SK-N-DZ (cell line): ENCODE data around the gene SNAPC1. TPM values are rescaled to one million over a fixed set of nuclear protein-coding genes. Genes with fewer than 3 reads are reported as not detected.
"Not testable (repeated sequence)": the region's sequence is repeated elsewhere in the genome, so short reads cannot be mapped to it uniquely, and the experiment has no call there.

Experiments
- DNase-seq: peaks from one replicate; pipeline ENCODE4 v3.0.0-alpha.2; 2015; ENCODE audit warnings: low spot score
- polyA plus RNA-seq, 2 experiments: library from polyadenylated mRNA; depleted of rRNA; stranded (reverse); fragments of >200 nt; gene quantifications; 2 replicates each; pipeline ENCODE4 v1.2.3, GENCODE V29; 2014

SNAPC1 gene, protein sequence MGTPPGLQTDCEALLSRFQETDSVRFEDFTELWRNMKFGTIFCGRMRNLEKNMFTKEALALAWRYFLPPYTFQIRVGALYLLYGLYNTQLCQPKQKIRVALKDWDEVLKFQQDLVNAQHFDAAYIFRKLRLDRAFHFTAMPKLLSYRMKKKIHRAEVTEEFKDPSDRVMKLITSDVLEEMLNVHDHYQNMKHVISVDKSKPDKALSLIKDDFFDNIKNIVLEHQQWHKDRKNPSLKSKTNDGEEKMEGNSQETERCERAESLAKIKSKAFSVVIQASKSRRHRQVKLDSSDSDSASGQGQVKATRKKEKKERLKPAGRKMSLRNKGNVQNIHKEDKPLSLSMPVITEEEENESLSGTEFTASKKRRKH
- polyA plus RNA-seq (2014; cell fraction: cytosol; rRNA removed), result 12.5 and 14.3 TPM in 2 replicates
- 6.2 and 9.1 TPM in 2 replicates for polyA plus RNA-seq (2014; cell fraction: nucleus; rRNA removed)

GRCh38 chr14:61761959-61762786 lies at the start of gene SNAPC1:
Gene SNAPC1, plus strand, starts transcription at chr14:61762420. Its CDS starts 41 bp downstream, at chr14:61762461.
- peak; percentile 95 for DNase-seq

DNA sequence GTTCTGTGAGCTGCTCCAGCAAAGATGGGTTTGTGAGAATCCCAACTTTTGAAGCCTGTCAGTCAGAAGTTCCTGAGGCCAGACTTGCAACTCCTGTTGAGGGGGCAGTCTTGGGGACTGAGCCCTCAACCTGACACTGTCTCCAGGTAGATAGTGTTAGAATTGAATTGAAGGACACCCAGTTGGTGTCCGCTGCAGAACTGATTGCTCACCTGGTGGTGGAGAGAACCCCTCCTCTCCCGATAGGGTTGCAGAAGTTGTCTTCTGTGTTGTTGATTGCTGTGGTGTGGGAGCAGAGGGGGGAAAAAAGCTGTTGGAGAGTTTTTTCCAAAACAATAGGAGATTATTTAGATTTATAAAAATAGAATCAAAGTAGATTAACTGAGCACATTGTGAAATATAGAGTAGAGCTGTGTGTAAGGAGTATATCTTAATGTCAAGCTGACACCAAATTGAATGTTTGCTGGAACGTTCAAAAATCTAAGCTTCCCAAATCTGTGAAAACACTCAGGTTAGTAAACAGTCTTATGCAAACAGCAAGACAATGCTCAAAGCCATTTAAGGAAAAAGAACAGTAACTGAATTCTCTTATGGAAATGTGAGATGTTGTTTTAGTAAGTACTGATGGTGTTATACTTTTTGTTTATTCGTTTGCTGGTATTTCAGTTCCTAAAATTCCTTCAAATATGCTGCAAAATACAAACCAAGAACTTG lies 48.3 kb upstream of the SNAPC1 start:
- no peak for DNase-seq

GRCh38 chr14:61716956-61717355 lies 45.3 kb upstream of the SNAPC1 start:
- no peak for DNase-seq

DNA sequence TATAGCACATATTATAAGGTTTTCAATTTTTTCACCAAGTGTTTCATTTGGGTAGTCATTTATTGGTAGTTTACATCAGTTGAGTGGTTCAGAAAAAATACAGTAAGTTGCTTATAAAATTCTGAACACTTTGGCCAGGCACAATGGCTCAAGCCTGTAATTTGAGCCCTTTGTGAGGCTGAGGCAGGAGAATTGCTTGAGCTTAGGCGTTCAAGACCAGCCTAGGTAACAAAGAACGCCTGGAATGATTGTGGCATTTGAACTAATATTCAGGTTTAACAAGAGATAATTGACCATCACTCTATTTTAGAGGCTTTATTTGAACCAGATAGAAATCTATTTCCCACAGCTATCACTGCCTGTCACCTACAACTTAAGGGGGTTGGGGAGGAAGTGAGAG lies 44.2 kb upstream of the SNAPC1 start:
- no peak for DNase-seq

GRCh38 chr14:61719344-61720293 lies 42.6 kb upstream of the SNAPC1 start:
- DNase-seq, result no peak

DNA sequence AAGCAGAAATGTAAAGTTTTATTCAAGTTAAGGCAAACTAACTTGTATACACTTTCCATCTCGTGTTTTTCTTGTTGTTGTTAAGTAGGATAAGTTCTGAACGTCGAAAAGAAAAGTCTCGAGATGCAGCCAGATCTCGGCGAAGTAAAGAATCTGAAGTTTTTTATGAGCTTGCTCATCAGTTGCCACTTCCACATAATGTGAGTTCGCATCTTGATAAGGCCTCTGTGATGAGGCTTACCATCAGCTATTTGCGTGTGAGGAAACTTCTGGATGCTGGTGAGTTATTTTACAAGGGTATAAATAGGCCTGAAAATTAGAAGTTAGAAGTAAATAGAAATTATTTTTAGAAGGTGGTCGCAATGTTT lies 41.9 kb upstream of the SNAPC1 start:
- no peak for DNase-seq

DNA sequence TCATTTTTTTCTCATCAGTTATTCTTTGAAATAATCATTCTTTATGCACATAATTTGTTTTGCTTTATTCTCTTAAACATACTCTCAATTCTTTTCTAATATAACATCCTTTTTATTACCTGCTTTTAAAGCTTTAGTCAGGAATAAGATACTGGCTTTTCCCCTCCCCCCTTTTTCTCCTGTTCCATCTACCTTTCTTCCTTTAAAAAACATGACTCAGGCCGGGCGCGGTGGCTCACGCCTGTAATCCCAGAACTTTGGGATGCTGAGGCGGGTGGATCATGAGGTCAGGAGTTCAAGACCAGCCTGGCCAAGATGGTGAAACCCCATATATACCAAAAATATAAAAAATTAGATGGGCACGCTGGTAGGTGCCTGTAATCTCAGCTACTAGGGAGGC lies 41.5 kb upstream of the SNAPC1 start:
- no peak for DNase-seq

- no peak for DNase-seq
Measured at GRCh38 chr14:61724133-61724532, 38.1 kb upstream of the SNAPC1 start.

GRCh38 chr14:61726778-61727658 lies 35.2 kb upstream of the SNAPC1 start:
- no peak for DNase-seq

GRCh38 chr14:61730756-61731373 lies 31.4 kb upstream of the SNAPC1 start:
- DNase-seq, result no peak

DNA sequence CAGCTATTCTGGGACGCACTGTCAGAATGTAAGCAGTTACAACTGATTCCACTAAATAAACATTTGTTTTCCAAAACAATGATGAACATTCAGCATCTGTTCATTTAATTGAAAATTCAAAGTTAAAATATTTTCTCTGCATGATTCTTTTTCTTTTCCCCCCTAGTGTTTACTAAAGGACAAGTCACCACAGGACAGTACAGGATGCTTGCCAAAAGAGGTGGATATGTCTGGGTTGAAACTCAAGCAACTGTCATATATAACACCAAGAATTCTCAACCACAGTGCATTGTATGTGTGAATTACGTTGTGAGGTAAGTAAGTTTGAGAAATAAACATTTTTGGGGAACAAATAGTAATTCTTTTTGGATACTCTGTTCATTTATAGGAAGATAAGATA lies 28.2 kb upstream of the SNAPC1 start:
- DNase-seq, result no peak

DNA sequence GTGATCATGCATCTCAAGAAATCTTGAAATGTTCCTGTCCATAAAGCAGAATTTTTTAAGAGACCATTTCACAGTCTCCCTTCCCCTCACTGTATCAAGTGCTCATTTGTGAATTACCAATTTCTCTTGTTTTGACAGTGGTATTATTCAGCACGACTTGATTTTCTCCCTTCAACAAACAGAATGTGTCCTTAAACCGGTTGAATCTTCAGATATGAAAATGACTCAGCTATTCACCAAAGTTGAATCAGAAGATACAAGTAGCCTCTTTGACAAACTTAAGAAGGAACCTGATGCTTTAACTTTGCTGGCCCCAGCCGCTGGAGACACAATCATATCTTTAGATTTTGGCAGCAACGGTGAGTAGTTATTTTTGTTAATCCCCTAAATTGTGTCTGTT lies 25.5 kb upstream of the SNAPC1 start:
- DNase-seq, result no peak

DNA sequence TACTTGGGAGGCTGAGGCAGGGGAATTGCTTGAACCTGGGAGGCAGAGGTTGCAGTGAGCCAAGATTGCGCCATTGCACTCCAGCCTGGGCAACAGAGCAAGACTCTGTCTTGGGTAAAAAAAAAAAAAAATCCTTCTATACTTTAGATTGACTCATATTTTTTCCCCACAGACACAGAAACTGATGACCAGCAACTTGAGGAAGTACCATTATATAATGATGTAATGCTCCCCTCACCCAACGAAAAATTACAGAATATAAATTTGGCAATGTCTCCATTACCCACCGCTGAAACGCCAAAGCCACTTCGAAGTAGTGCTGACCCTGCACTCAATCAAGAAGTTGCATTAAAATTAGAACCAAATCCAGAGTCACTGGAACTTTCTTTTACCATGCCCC lies 24.3 kb upstream of the SNAPC1 start:
- no peak for DNase-seq

- no peak for DNase-seq
Measured at GRCh38 chr14:61739133-61739532, 23.1 kb upstream of the SNAPC1 start.

- DNase-seq, result no peak
Measured at GRCh38 chr14:61742371-61742770, 19.8 kb upstream of the SNAPC1 start.

- DNase-seq, result no peak
Measured at GRCh38 chr14:61744238-61744637, 18.0 kb upstream of the SNAPC1 start.

GRCh38 chr14:61746346-61746745 lies 15.9 kb upstream of the SNAPC1 start:
- not testable (repeated sequence) for DNase-seq

GRCh38 chr14:61746881-61747280 lies 15.3 kb upstream of the SNAPC1 start:
- no peak for DNase-seq

DNA sequence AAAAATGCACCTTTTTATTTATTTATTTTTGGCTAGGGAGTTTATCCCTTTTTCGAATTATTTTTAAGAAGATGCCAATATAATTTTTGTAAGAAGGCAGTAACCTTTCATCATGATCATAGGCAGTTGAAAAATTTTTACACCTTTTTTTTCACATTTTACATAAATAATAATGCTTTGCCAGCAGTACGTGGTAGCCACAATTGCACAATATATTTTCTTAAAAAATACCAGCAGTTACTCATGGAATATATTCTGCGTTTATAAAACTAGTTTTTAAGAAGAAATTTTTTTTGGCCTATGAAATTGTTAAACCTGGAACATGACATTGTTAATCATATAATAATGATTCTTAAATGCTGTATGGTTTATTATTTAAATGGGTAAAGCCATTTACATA lies 14.9 kb upstream of the SNAPC1 start:
- no peak for DNase-seq
